ENCODE results near the gene ADCY3.

DNA sequence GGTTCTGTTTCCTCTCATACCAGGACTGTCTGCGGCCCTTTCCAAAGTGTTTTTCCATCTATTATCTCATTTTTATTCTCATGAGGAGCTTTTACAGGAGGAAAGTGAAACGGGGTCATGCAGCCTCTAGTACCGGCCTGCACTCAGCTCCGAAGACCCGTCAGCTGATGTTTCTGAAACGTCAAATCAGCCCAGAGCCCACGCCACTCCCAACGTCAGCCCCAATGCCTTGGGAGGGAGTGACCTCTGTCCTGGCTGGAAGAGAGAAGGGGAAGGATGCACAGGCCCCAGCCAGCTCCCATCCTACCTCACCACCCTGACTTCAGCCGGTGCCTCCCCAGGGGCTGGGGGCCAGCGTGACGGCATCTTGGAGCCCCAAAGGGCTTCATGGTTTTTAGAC lies 58.5 kb downstream of the ADCY3 start:
- TF ChIP-seq, protein P1, sequence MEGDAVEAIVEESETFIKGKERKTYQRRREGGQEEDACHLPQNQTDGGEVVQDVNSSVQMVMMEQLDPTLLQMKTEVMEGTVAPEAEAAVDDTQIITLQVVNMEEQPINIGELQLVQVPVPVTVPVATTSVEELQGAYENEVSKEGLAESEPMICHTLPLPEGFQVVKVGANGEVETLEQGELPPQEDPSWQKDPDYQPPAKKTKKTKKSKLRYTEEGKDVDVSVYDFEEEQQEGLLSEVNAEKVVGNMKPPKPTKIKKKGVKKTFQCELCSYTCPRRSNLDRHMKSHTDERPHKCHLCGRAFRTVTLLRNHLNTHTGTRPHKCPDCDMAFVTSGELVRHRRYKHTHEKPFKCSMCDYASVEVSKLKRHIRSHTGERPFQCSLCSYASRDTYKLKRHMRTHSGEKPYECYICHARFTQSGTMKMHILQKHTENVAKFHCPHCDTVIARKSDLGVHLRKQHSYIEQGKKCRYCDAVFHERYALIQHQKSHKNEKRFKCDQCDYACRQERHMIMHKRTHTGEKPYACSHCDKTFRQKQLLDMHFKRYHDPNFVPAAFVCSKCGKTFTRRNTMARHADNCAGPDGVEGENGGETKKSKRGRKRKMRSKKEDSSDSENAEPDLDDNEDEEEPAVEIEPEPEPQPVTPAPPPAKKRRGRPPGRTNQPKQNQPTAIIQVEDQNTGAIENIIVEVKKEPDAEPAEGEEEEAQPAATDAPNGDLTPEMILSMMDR (IDR thresholded peaks at IDR 0.05), result no peak
- no peak for TF ChIP-seq POLR2A (IDR thresholded peaks at IDR 0.05)

Measured in adrenal gland (tissue), 5 donors.